HTERT RPE-1 (cell line): ENCODE results near the gene ZNF680.
"Not testable (repeated sequence)": the region's sequence is repeated elsewhere in the genome, so short reads cannot be mapped to it uniquely, and the experiment has no call there.

Source experiments
- in situ Hi-C: fragments of 300-500 bp; cut with MboI; formaldehyde crosslinking; loops from 4 replicates; pipeline ENCODE4 v1.14.3; 2020; ENCODE audit warnings: low sequenced_read_pairs

ZNF680 gene

GRCh38 chr7:64562626-64563278, at the start of gene ZNF680:
Gene ZNF680 (minus strand): TSS chr7:64563071. CDS start chr7:64562954, 117 bp downstream.
- in situ Hi-C loops, result no loop called here

- in situ Hi-C loops, result no loop called here
Measured at GRCh38 chr7:64612452-64612851, 49.6 kb upstream of the ZNF680 start.

- in situ Hi-C loops, result no loop called here
Measured at GRCh38 chr7:64611717-64612116, 48.8 kb upstream of the ZNF680 start.

- in situ Hi-C loops, result no loop called here
Measured at GRCh38 chr7:64610997-64611396, 48.1 kb upstream of the ZNF680 start.

- in situ Hi-C loops, result no loop called here
Measured at GRCh38 chr7:64608116-64608910, 45.4 kb upstream of the ZNF680 start.

GRCh38 chr7:64606385-64606784, 43.5 kb upstream of the ZNF680 start:
- in situ Hi-C loops, result no loop called here

- in situ Hi-C loops, result no loop called here
Measured at GRCh38 chr7:64603271-64603670, 40.4 kb upstream of the ZNF680 start.

- in situ Hi-C loops, result no loop called here
Measured at GRCh38 chr7:64602518-64602917, 39.6 kb upstream of the ZNF680 start.

- in situ Hi-C loops, result no loop called here
Measured at GRCh38 chr7:64602086-64602485, 39.2 kb upstream of the ZNF680 start.

- in situ Hi-C loops, result no loop called here
Measured at GRCh38 chr7:64599359-64599758, 36.5 kb upstream of the ZNF680 start.

- in situ Hi-C loops, result no loop called here
Measured at GRCh38 chr7:64590971-64591370, 28.1 kb upstream of the ZNF680 start.

- in situ Hi-C loops, result no loop called here
Measured at GRCh38 chr7:64581926-64582894, 19.3 kb upstream of the ZNF680 start.

GRCh38 chr7:64581391-64581790, 18.5 kb upstream of the ZNF680 start:
- in situ Hi-C loops, result no loop called here

GRCh38 chr7:64574540-64575099, 11.7 kb upstream of the ZNF680 start:
- in situ Hi-C loops, result no loop called here

- in situ Hi-C loops, result not testable (repeated sequence)
Measured at GRCh38 chr7:64570284-64570605, 7.4 kb upstream of the ZNF680 start.

GRCh38 chr7:64569372-64570283, 6.8 kb upstream of the ZNF680 start:
- in situ Hi-C loops, result not testable (repeated sequence)

GRCh38 chr7:64562256-64562625, 630 bp downstream of the ZNF680 start:
- in situ Hi-C loops, result no loop called here

GRCh38 chr7:64559206-64559605, 3.7 kb downstream of the ZNF680 start:
- in situ Hi-C loops, result no loop called here

- in situ Hi-C loops, result no loop called here
Measured at GRCh38 chr7:64558781-64559180, 4.1 kb downstream of the ZNF680 start.

- in situ Hi-C loops, result no loop called here
Measured at GRCh38 chr7:64558323-64558705, 4.6 kb downstream of the ZNF680 start.
